Measurements from ENCODE around the gene GOLGA8J. TPM values are rescaled to one million over a fixed set of nuclear protein-coding genes. Genes with fewer than 3 reads are reported as not detected.
"Not testable (repeated sequence)": the region's sequence is repeated elsewhere in the genome, so short reads cannot be mapped to it uniquely, and the experiment has no call there.

The GOLGA8J gene
- total RNA-seq (0.05 TPM), polyA plus RNA-seq (0.05 TPM)
- long read RNA-seq, donor 1, result 0 reads
- long read RNA-seq, donor 2, result 0 reads
- long read RNA-seq, donor 3, result 0 reads
- long read RNA-seq, donor 4, result 0 reads
- long read RNA-seq, donor 5, result 0 reads
- long read RNA-seq, donor 6, result 0 reads
- long read RNA-seq, donor 7, result 0 reads
- long read RNA-seq, donor 8, result 0 reads
- long read RNA-seq, donor 9, result 0 reads
- long read RNA-seq, donor 10, result 0 reads

GRCh38 chr15:30082655-30083054 is at the start of gene GOLGA8J:
Gene GOLGA8J (plus strand): TSS chr15:30082955. CDS start chr15:30083053, 98 bp downstream.
- not testable (repeated sequence) for H3K27me3 ChIP-seq (ENCODE audit: control insufficient read depth in 2 of 2, insufficient read depth in 1 of 2, low read length in 1 of 2); DNase-seq (ENCODE audit: low read depth in 6 of 9, low spot score in 9 of 9); H3K9me3 ChIP-seq (ENCODE audit: control insufficient read depth in 2 of 2, insufficient read depth in 1 of 2, low read length in 1 of 2); H3K4me3 ChIP-seq (ENCODE audit: low read length in 2 of 2); H3K27ac ChIP-seq (ENCODE audit: low read depth in 1 of 2, low read length in 1 of 2); H3K4me1 ChIP-seq (ENCODE audit: control insufficient read depth in 2 of 2, insufficient read depth in 2 of 2, low read length in 2 of 2); H3K36me3 ChIP-seq (ENCODE audit: control insufficient read depth in 2 of 2, insufficient read depth in 2 of 2, low read length in 1 of 2)
- WGBS, result no CpG with 5 or more reads among the region's 7 CpGs

GRCh38 chr15:30033211-30033610 is 49.5 kb upstream of the GOLGA8J start:
- Histone ChIP-seq H3K27me3 (ENCODE audit: control insufficient read depth in 2 of 2, insufficient read depth in 1 of 2, low read length in 1 of 2) (no peaks in the 10 kb centered on the region), H3K4me1 (ENCODE audit: control insufficient read depth in 2 of 2, insufficient read depth in 2 of 2, low read length in 2 of 2) (no peaks in the 10 kb centered on the region), H3K4me3 (ENCODE audit: low read length in 2 of 2) (no peak overlapping the region), H3K9me3 (ENCODE audit: control insufficient read depth in 2 of 2, insufficient read depth in 1 of 2, low read length in 1 of 2) (no peaks in the 10 kb centered on the region), H3K27ac (ENCODE audit: low read depth in 1 of 2, low read length in 1 of 2) (no peak overlapping the region), H3K36me3 (ENCODE audit: control insufficient read depth in 2 of 2, insufficient read depth in 2 of 2, low read length in 1 of 2) (no peaks in the 10 kb centered on the region)
- no peak for DNase-seq (ENCODE audit: low read depth in 6 of 9, low spot score in 9 of 9)
- WGBS, result 92% methylated on average over 3 of the region's 3 CpGs

GRCh38 chr15:30033763-30034162 is 49.0 kb upstream of the GOLGA8J start:
- H3K4me1 ChIP-seq (ENCODE audit: control insufficient read depth in 2 of 2, insufficient read depth in 2 of 2, low read length in 2 of 2), result no peaks in the 10 kb centered on the region
- DNase-seq (ENCODE audit: low read depth in 6 of 9, low spot score in 9 of 9), result no peak
- 98% methylated on average over 4 of the region's 4 CpGs for WGBS

GRCh38 chr15:30036036-30036703 is 46.6 kb upstream of the GOLGA8J start:
- no peaks in the 10 kb centered on the region for H3K36me3 ChIP-seq (ENCODE audit: control insufficient read depth in 2 of 2, insufficient read depth in 2 of 2, low read length in 1 of 2)
- no peak for DNase-seq (ENCODE audit: low read depth in 6 of 9, low spot score in 9 of 9)
- no peaks in the 10 kb centered on the region for H3K4me1 ChIP-seq (ENCODE audit: control insufficient read depth in 2 of 2, insufficient read depth in 2 of 2, low read length in 2 of 2)
- no peak overlapping the region for H3K27ac ChIP-seq (ENCODE audit: low read depth in 1 of 2, low read length in 1 of 2)
- no peaks in the 10 kb centered on the region for H3K27me3 ChIP-seq (ENCODE audit: control insufficient read depth in 2 of 2, insufficient read depth in 1 of 2, low read length in 1 of 2)
- H3K4me3 ChIP-seq (ENCODE audit: low read length in 2 of 2), result no peak overlapping the region
- H3K9me3 ChIP-seq (ENCODE audit: control insufficient read depth in 2 of 2, insufficient read depth in 1 of 2, low read length in 1 of 2), result no peaks in the 10 kb centered on the region
- 94% methylated on average over 6 of the region's 6 CpGs for WGBS

More at GRCh38 chr15:30033763-30034162, 49.0 kb upstream of the GOLGA8J start:
- no peaks in the 10 kb centered on the region for H3K36me3 ChIP-seq (ENCODE audit: control insufficient read depth in 2 of 2, insufficient read depth in 2 of 2, low read length in 1 of 2)
- H3K27ac ChIP-seq (ENCODE audit: low read depth in 1 of 2, low read length in 1 of 2), result no peak overlapping the region
- no peaks in the 10 kb centered on the region for H3K27me3 ChIP-seq (ENCODE audit: control insufficient read depth in 2 of 2, insufficient read depth in 1 of 2, low read length in 1 of 2)
- no peaks in the 10 kb centered on the region for H3K9me3 ChIP-seq (ENCODE audit: control insufficient read depth in 2 of 2, insufficient read depth in 1 of 2, low read length in 1 of 2)
- H3K4me3 ChIP-seq (ENCODE audit: low read length in 2 of 2), result no peak overlapping the region

- 87% methylated on average over 5 of the region's 5 CpGs for WGBS
- no peaks in the 10 kb centered on the region for H3K27me3 ChIP-seq (ENCODE audit: control insufficient read depth in 2 of 2, insufficient read depth in 1 of 2, low read length in 1 of 2)
- no peak overlapping the region for H3K4me3 ChIP-seq (ENCODE audit: low read length in 2 of 2)
- no peak for DNase-seq (ENCODE audit: low read depth in 6 of 9, low spot score in 9 of 9)
- H3K9me3 ChIP-seq (ENCODE audit: control insufficient read depth in 2 of 2, insufficient read depth in 1 of 2, low read length in 1 of 2), result no peaks in the 10 kb centered on the region
- no peaks in the 10 kb centered on the region for H3K4me1 ChIP-seq (ENCODE audit: control insufficient read depth in 2 of 2, insufficient read depth in 2 of 2, low read length in 2 of 2)
- H3K36me3 ChIP-seq (ENCODE audit: control insufficient read depth in 2 of 2, insufficient read depth in 2 of 2, low read length in 1 of 2), result no peaks in the 10 kb centered on the region
- no peak overlapping the region for H3K27ac ChIP-seq (ENCODE audit: low read depth in 1 of 2, low read length in 1 of 2)
Measured at GRCh38 chr15:30038667-30039523, 43.9 kb upstream of the GOLGA8J start.

GRCh38 chr15:30041868-30042267 is 40.9 kb upstream of the GOLGA8J start:
- Histone ChIP-seq H3K36me3 (ENCODE audit: control insufficient read depth in 2 of 2, insufficient read depth in 2 of 2, low read length in 1 of 2) (no peaks in the 10 kb centered on the region), H3K4me1 (ENCODE audit: control insufficient read depth in 2 of 2, insufficient read depth in 2 of 2, low read length in 2 of 2) (no peaks in the 10 kb centered on the region), H3K27ac (ENCODE audit: low read depth in 1 of 2, low read length in 1 of 2) (no peak overlapping the region), H3K27me3 (ENCODE audit: control insufficient read depth in 2 of 2, insufficient read depth in 1 of 2, low read length in 1 of 2) (no peaks in the 10 kb centered on the region), H3K9me3 (ENCODE audit: control insufficient read depth in 2 of 2, insufficient read depth in 1 of 2, low read length in 1 of 2) (no peaks in the 10 kb centered on the region), H3K4me3 (ENCODE audit: low read length in 2 of 2) (no peak overlapping the region)
- 78% methylated on average over 3 of the region's 3 CpGs for WGBS
- DNase-seq (ENCODE audit: low read depth in 6 of 9, low spot score in 9 of 9), result no peak

- no peak for DNase-seq (ENCODE audit: low read depth in 6 of 9, low spot score in 9 of 9)
- WGBS, result 92% methylated on average over 4 of the region's 4 CpGs
- H3K27ac ChIP-seq (ENCODE audit: low read depth in 1 of 2, low read length in 1 of 2), result no peak overlapping the region
- H3K27me3 ChIP-seq (ENCODE audit: control insufficient read depth in 2 of 2, insufficient read depth in 1 of 2, low read length in 1 of 2), result no peaks in the 10 kb centered on the region
- H3K4me3 ChIP-seq (ENCODE audit: low read length in 2 of 2), result no peak overlapping the region
- no peaks in the 10 kb centered on the region for H3K9me3 ChIP-seq (ENCODE audit: control insufficient read depth in 2 of 2, insufficient read depth in 1 of 2, low read length in 1 of 2)
- no peaks in the 10 kb centered on the region for H3K4me1 ChIP-seq (ENCODE audit: control insufficient read depth in 2 of 2, insufficient read depth in 2 of 2, low read length in 2 of 2)
- no peaks in the 10 kb centered on the region for H3K36me3 ChIP-seq (ENCODE audit: control insufficient read depth in 2 of 2, insufficient read depth in 2 of 2, low read length in 1 of 2)
Measured at GRCh38 chr15:30042556-30042955, 40.2 kb upstream of the GOLGA8J start.

GRCh38 chr15:30043211-30043655 is 39.5 kb upstream of the GOLGA8J start:
- WGBS, result 63% methylated on average over 2 of the region's 2 CpGs
- no peaks in the 10 kb centered on the region for H3K4me1 ChIP-seq (ENCODE audit: control insufficient read depth in 2 of 2, insufficient read depth in 2 of 2, low read length in 2 of 2)
- no peak overlapping the region for H3K27ac ChIP-seq (ENCODE audit: low read depth in 1 of 2, low read length in 1 of 2)
- H3K4me3 ChIP-seq (ENCODE audit: low read length in 2 of 2), result no peak overlapping the region
- no peak for DNase-seq (ENCODE audit: low read depth in 6 of 9, low spot score in 9 of 9)
- no peaks in the 10 kb centered on the region for H3K27me3 ChIP-seq (ENCODE audit: control insufficient read depth in 2 of 2, insufficient read depth in 1 of 2, low read length in 1 of 2)
- H3K36me3 ChIP-seq (ENCODE audit: control insufficient read depth in 2 of 2, insufficient read depth in 2 of 2, low read length in 1 of 2), result no peaks in the 10 kb centered on the region
- H3K9me3 ChIP-seq (ENCODE audit: control insufficient read depth in 2 of 2, insufficient read depth in 1 of 2, low read length in 1 of 2), result no peaks in the 10 kb centered on the region

- Histone ChIP-seq H3K27ac (ENCODE audit: low read depth in 1 of 2, low read length in 1 of 2) (no peak overlapping the region), H3K36me3 (ENCODE audit: control insufficient read depth in 2 of 2, insufficient read depth in 2 of 2, low read length in 1 of 2) (no peaks in the 10 kb centered on the region), H3K27me3 (ENCODE audit: control insufficient read depth in 2 of 2, insufficient read depth in 1 of 2, low read length in 1 of 2) (no peaks in the 10 kb centered on the region), H3K9me3 (ENCODE audit: control insufficient read depth in 2 of 2, insufficient read depth in 1 of 2, low read length in 1 of 2) (no peaks in the 10 kb centered on the region), H3K4me3 (ENCODE audit: low read length in 2 of 2) (no peak overlapping the region), H3K4me1 (ENCODE audit: control insufficient read depth in 2 of 2, insufficient read depth in 2 of 2, low read length in 2 of 2) (no peaks in the 10 kb centered on the region)
- DNase-seq (ENCODE audit: low read depth in 6 of 9, low spot score in 9 of 9), result no peak
- WGBS, result 79% methylated on average over 42 of the region's 42 CpGs
Measured at GRCh38 chr15:30044377-30044776, 38.4 kb upstream of the GOLGA8J start.

Data from thymus (tissue), 14 donors.